ENCODE results near the gene POU2F2.

DNA sequence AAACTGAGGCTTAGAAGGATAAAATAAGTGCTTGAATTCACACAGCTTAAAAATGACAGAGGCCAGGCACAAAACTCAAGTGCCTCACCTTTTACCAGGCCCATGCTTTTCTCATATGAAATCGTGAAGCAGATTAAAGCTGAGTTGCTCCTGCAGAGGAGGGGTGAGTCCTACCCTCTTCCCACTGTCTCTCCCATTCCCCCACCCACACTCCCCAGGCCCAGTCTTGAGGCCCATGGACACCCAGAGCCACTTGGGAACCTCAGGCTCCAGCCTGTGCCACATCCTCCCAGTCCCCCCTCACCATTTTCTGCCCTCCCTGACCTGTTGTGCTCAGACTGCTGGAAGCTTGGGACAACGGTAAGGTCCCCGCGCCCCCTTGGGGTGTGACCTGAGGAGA is 38.7 kb downstream of the POU2F2 start:
- TF ChIP-seq, protein P1, sequence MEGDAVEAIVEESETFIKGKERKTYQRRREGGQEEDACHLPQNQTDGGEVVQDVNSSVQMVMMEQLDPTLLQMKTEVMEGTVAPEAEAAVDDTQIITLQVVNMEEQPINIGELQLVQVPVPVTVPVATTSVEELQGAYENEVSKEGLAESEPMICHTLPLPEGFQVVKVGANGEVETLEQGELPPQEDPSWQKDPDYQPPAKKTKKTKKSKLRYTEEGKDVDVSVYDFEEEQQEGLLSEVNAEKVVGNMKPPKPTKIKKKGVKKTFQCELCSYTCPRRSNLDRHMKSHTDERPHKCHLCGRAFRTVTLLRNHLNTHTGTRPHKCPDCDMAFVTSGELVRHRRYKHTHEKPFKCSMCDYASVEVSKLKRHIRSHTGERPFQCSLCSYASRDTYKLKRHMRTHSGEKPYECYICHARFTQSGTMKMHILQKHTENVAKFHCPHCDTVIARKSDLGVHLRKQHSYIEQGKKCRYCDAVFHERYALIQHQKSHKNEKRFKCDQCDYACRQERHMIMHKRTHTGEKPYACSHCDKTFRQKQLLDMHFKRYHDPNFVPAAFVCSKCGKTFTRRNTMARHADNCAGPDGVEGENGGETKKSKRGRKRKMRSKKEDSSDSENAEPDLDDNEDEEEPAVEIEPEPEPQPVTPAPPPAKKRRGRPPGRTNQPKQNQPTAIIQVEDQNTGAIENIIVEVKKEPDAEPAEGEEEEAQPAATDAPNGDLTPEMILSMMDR (IDR thresholded peaks at IDR 0.05), result no peak
- TF ChIP-seq POLR2A (IDR thresholded peaks at IDR 0.05), result no peak
